ENCODE measurements around the gene PHF2. TPM values are rescaled to one million over a fixed set of nuclear protein-coding genes. Genes with fewer than 3 reads are reported as not detected.
A peak's percentile ranks its signal among the peaks of the same experiment; 100 is the strongest.

PHF2 gene
- total and polyA plus RNA-seq, 7 donors, result 10.9 to 31.9 (median 21.4) TPM

GRCh38 chr9:93579711-93580516 lies 3.5 kb downstream of the PHF2 start:
- DNase-seq, result no peak
- 87 to 89% methylated on average over 20 of the region's 20 CpGs for WGBS, 2 donors
- no peaks in the 10 kb centered on the region for H3K36me3 ChIP-seq
- no peaks in the 10 kb centered on the region for H3K9me3 ChIP-seq
- no peaks in the 10 kb centered on the region for H3K27me3 ChIP-seq
- peak overlapping the region; percentile 61 to 95 (median 78) for H3K27ac ChIP-seq
- H3K4me1 ChIP-seq, result peaks cover 0 to 60% (median 56%) of the 10 kb centered on the region in 4 donors
- TF ChIP-seq POLR2AphosphoS5 (IDR thresholded peaks at IDR 0.05) (peak in 1 of 4 donors; percentile 44), CTCF (IDR thresholded peaks at IDR 0.05) (no peak), POLR2A (IDR thresholded peaks at IDR 0.05) (no peak)
- H3K4me3 ChIP-seq, result no peak overlapping the region
- intact Hi-C loops (cut with DNase I), result no loop called here

- no peaks in the 10 kb centered on the region for H3K9me3 ChIP-seq
- no peaks in the 10 kb centered on the region for H3K36me3 ChIP-seq
- peaks cover 0 to 55% (median 49%) of the 10 kb centered on the region in 4 donors for H3K4me1 ChIP-seq
- no peak for DNase-seq
- WGBS, 2 donors, result 65 to 78% methylated on average over 10 of the region's 10 CpGs
- no peak overlapping the region for H3K4me3 ChIP-seq
- peak overlapping the region; percentile 61 to 95 (median 78) for H3K27ac ChIP-seq
- H3K27me3 ChIP-seq, result no peaks in the 10 kb centered on the region
- TF ChIP-seq CTCF (IDR thresholded peaks at IDR 0.05), result no peak
- no peak for TF ChIP-seq EP300 (IDR thresholded peaks at IDR 0.05)
- no peak for TF ChIP-seq POLR2AphosphoS5 (IDR thresholded peaks at IDR 0.05)
- no peak for TF ChIP-seq POLR2A (IDR thresholded peaks at IDR 0.05)
- intact Hi-C loops (cut with DNase I), result no loop called here
Observed at GRCh38 chr9:93580654-93581380, 4.4 kb downstream of the PHF2 start.

- intact Hi-C loops (cut with DNase I), result no loop called here
- Histone ChIP-seq H3K27ac (no peak overlapping the region), H3K4me1 (peaks cover 0 to 65% (median 56%) of the 10 kb centered on the region in 4 donors)
Observed at GRCh38 chr9:93582115-93582514, 5.7 kb downstream of the PHF2 start.

GRCh38 chr9:93582550-93582949 lies 6.2 kb downstream of the PHF2 start:
- WGBS, 2 donors, result 30 to 67% methylated on average over 3 of the region's 3 CpGs
- intact Hi-C loops (cut with DNase I), result no loop called here

More at GRCh38 chr9:93582115-93582514, 5.7 kb downstream of the PHF2 start:
- TF ChIP-seq POLR2A (IDR thresholded peaks at IDR 0.05) (no peak), POLR2AphosphoS5 (IDR thresholded peaks at IDR 0.05) (no peak), CTCF (IDR thresholded peaks at IDR 0.05) (no peak), EP300 (IDR thresholded peaks at IDR 0.05) (no peak)
- no peaks in the 10 kb centered on the region for H3K36me3 ChIP-seq
- WGBS, 2 donors, result 16 to 61% methylated on average over 5 of the region's 5 CpGs
- no peak overlapping the region for H3K4me3 ChIP-seq
- H3K27me3 ChIP-seq, result no peaks in the 10 kb centered on the region
- no peak for DNase-seq
- no peaks in the 10 kb centered on the region for H3K9me3 ChIP-seq

More at GRCh38 chr9:93582550-93582949, 6.2 kb downstream of the PHF2 start:
- no peaks in the 10 kb centered on the region for H3K9me3 ChIP-seq
- no peak for TF ChIP-seq CTCF (IDR thresholded peaks at IDR 0.05)
- DNase-seq, result no peak
- no peak overlapping the region for H3K27ac ChIP-seq
- H3K4me3 ChIP-seq, result no peak overlapping the region
- H3K36me3 ChIP-seq, result no peaks in the 10 kb centered on the region
- H3K4me1 ChIP-seq, result peaks cover 0 to 64% (median 56%) of the 10 kb centered on the region in 4 donors
- no peaks in the 10 kb centered on the region for H3K27me3 ChIP-seq

Measured in sigmoid colon (tissue), 7 donors.